Activated CD4-positive, CD25-positive, alpha-beta regulatory T cell treated with anti-CD3 and anti-CD28 coated beads, Interleukin-2, amount 50 U/mL, for 24 hours (primary cell): ENCODE results near the gene DHH.

Experiments
- ATAC-seq, 2 donors: fragments of 150-1000 bp; cut with Tn5 transposase; one replicate each; pipeline ENCODE4 v1.10.0; 2021; ENCODE audit warnings: mild to moderate bottlenecking in 1 of 2, moderate library complexity in 1 of 2

Gene DHH

DNA sequence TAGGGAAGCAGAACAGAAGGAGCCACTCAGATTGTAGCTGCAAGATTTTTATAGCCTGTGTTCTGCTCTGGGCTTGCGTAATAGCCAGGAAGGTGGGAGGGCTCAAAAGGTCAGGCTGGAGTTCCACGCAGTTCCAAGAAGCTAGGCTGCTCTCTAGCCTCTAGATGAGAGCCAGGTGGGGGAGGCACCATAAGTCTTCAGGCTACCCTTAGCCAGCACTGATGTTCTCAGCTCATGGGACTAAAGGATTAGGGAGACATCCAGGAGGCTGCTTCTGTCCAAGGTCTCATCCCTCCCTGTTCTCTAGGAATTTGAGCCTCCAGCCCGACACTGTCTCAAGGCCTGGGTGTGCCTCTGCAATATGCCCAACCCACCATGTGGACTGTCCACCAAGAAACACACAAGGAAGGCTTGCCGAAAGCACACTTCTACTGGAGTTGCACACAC is 14.4 kb upstream of the DHH start:
- ATAC-seq = no peak

DNA sequence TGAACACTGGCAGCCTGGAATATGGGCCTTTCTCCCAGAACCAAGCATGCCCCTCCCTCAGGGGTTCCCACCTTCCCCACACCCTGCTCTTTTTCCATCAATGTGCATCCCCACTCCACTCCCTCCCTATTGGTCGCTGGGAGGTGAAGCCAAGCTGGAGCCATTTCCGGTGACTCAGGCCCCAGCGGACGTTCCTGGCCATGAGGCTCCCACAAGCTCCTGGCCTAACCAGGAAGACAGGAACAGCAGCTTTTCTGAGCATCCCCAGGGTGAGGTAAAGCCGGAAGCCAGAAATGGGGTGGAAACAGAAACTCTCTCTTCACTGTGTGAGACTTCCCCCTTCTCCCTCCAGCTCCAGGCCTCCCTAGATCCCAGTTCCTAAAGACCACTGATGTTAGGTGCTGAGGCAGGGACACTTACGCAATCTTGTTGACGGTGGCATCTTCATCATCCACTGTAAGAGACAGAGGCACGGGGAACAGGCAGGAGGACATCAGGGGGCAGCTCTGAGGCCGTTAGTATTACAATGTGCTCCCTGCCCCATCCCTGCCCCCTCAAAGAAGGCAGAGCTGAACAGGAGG is 11.0 kb upstream of the DHH start:
- ATAC-seq = no peak

DNA sequence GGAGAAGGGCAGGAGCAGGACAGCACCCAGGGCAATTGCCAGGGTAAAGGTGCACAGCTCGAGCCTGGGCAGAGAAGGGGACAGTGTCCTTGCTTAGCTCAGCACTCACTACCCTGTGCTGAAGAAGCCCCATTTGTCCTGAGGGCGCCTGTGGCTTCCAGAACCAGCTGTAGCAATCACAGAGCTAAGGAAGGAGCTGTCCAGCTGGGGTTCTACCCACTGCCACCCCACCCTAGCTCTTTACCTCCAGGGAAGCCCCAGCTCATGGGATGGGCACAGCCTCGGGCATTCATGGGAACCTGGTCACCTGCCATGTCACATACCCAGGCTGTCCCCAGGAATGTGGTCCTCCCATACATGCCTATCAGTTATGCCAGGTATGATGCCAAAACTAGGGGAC is 10.2 kb upstream of the DHH start:
- no peak for ATAC-seq

DNA sequence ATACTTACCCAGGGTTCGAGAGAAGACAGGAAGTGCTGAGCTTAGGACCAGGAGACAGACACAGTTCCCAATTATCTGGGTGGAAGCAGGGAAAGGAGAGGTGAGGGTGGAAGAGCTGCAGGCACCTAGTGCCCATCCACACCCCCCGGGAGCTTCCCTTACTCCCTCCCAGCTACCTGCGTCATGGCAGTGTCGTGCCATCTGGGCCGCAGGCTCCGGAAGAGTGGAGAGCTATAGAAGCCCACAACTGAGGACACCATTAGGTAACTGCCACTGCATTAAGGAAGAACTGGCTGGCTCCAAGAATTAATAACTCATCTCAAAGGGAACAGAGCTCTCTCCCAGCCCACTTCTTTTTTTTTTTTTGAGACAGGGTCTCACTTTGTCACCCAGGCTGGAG is 5.8 kb upstream of the DHH start:
- no peak for ATAC-seq

DNA sequence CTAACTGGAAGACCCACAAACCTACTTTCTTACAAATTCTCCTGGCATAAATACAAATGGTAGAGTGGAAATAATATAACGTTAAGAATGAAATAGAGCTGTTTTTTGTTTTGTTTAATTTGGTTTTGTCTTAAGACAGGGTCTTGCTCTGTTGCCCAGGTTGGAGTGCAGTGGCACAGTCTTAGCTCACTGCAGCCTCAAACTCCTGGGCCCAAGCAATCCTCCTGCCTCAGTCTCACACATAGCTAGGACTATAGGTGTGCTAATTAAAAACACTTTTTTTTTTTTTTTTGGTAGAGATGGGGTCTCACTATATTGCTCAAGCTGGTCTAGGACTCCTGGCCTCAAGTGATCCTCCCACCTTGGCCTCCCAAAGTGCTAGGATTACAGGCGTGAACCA is 4.1 kb upstream of the DHH start:
- ATAC-seq = no peak

DNA sequence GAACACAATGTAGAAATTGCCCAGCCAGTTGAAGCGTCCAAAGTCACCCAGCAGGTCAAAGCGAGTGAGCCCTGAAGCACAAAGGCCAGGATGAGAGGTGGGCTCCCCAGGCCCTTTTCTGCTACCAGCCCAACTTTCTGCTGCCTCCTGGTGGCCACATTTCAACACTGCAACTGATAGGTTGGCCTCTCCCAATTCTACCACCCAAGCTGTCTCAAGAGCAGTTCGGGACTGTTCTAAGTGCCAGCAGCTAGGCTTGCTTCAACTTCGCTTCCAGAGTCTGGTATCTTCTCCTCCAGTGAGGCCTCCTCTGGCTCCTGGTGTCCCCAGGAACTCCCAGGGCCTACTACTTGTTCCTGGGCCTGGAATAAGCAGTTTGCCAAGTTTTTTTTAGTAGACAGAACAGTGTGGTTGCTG is 3.4 kb upstream of the DHH start:
- ATAC-seq = peak; percentile 28 to 46

DNA sequence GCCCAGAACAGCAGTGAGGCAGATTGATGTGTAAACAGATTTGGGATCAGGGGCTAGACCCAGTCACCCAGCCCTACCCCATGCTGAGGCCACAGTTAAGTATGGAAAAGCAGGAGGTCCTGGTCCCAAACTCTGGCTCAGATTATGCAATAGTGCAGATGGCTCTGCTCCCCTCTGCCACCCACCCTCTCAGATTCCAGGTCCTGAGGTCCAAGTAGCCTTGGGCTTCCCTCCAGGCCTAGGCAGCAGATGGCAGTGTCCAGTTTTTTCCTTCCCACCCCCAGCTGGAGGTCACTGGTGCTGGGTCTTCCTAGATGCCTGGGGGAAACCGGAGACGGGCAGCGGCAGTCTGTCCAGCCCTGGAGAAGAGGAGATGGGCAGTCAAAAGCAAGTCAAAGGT is 2.8 kb upstream of the DHH start:
- ATAC-seq = no peak

DNA sequence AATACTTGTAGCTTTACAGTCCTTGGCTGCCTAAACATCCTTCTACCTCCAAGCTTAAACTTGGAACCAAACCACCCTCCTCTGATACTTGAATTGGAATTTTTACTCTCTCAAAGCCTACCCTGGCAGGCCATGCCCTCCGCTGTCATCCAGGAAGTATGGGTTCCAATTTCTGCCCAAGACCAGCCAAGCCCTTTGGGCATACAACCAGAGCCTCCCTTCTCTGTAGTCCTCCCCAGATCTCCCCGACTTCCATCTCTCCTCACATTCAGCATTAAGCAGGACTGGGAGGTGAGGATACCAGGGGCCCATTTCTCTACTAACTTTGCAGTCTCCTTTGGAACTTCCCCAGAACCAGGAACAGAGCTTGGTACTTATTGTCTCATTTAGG is 369 bp upstream of the DHH start:
- ATAC-seq = no peak

DNA sequence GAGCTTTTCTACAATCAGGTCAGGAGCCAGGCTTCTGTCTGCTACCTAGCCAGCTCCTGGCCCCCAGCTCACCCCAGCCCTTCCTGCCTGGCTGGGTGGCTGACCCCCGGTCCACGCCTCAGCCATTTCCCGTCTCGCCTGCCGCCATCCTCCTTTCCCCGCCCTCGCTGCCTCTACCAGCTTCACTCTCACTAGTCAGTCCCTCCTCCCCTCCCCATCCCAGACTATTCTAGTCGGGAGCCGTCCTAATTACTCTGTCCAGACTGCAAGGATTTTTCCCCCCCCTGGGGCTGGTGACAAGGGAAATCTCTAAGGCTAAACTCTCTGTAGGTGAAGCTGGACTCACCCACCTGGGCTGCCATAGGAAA is 825 bp downstream of the DHH start:
- no peak for ATAC-seq

DNA sequence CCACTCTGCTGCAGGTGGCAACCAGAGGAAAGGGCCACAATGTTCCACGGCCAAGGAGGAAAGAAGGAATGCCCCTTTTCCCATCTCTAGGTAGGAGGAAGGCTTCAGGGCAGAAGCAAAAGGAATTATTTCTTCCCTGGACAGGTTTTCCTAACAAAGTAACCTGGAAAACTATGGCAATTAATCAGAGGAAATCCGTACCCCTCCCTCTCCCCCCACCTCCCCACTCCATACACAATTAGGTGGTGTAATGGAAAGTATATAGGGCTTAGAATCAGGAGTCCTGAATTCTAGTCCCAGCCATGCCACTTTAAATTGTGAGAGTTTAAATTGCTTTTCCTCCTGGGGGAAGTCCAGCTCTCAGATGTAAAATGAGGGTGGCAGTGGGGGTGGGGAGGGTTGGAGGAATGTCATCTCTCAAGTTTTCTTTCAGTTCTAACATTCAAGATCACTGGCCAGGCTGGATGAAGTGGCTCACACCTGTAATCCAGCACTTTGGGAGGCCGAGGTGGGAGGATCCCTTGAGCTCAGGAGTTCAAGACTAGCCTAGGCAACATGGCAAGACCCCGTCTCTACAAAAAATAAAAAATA is 1.7 kb downstream of the DHH start:
- no peak for ATAC-seq

DNA sequence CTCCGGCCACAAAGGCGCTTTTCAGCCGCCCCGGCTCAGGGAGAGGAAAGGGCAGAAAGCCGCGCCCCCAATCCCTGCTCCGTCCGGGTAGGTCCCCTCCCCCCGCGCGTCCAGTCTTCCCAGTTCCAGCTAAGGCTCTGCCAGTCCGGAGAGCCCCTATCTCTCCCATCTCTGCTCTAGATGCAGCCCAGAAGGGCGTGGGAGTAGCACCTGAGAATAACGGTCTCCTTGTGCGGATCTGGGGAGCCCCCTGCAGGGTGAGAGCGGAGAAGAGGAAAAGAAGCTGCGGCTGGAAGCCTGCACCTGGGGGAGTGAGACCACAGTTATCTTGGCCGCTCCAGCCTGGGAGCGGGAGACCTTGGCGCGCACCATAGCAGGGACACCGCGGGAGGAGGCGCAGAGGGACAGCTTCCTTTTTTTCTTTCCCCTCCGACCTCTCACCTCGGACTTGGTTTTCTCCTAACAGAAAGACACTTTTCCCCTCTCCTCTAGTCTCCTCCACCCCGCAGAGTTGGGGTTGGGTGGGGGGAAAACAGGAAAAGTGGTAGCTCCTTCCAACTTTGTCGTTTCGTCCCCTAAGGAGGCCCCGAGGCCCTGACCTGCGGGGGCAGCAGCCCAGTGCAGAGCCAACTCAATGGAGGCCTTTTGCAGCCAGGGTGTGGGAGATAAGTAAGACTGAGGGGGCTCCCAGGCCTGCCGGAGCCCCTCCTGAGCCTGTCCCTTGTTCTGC is 2.4 kb downstream of the DHH start:
- ATAC-seq = peak; percentile 38 to 48

DNA sequence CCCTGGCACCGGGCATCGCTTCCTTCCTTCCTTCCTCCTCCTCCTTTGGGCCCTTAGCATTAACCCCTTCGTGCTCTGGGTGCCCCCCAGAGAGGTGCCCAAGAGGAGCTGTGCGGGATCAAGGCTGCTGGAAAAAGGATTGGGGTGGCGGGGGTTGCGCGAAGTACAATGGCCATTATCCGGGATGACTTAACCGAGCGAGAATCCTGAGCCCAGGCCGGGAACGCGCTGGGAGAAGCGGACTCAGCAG is 2.8 kb downstream of the DHH start:
- ATAC-seq = no peak

DNA sequence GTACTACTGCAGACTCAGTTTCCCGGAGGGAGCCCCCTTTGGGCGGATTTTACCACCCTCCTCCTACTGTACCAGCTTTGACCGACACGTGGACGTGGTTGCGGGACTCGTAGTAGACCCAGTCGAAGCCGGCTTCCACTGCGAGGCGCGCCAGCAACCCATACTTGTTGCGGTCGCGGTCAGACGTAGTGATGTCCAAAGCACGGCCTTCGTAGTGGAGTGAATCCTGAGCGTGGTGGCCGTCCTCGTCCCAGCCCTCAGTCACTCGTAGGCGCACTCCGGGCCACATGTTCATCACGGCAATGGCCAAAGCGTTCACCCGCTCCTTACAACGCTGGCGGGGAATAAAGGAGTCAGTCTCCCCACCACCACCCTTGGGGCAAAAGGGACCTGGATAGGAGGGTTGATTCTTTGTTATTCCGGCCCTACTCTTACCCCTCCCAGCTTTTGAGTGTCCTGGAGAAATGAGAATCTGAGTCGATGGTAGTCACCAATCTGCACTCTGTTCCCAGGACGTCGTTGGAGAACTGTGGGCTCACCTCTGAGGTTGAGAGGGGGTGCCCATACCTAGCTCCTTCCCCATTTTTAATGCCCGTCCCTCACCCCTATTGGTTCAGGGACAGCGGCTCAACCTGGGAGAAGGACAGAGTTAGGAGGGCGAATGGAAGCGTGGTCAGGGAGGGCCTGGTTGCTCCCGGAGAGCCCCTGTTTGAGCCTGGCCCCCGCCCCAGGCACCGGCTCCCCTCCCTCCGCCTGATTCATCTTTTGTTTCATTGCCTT is 3.4 kb downstream of the DHH start:
- ATAC-seq = no peak

DNA sequence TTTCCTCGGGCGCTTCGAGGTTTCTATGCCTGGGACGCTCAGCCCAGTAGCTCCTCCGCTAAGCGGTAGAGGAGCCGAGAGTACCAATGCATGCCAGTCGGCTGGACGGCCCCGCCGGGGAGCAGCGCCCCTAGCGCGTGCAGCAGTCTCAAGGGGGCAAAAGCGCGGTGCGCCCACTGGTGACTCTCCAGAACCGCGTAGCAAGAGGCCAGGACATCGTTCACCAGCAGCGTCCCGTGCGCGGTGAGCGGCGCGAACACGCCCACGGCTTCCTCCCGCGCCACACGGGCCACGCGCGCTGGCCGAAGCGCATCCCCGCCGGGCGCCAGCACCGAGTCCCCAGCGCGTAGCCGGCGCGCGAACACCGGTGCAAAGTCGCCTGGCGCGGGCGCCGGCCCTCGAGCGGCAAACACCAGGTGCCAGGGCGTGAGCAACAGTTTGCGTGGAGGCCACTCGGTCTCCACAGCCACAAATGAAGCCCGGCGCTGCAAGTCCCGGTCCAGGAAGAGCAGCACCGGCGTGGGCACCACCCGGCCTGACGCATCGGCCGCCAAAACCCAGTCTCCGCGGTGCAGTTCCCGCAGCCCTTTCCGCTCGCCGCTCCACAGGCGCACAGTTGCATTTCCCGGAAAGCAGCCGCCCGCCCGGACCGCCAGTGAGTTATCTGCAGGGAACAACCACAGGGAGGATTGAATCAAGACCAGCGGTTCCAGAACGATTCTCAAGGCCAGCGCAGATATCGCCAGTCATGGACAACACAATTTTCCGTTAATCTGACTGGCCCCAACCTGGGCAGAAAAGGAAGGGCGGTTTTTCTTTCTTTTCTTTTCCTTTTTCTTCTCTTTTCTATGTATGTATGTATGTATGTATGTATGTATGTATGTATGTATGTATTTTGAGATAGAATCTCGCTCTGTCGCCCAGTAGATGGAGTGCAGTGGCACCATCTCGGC is 4.5 kb downstream of the DHH start:
- ATAC-seq = no peak

DNA sequence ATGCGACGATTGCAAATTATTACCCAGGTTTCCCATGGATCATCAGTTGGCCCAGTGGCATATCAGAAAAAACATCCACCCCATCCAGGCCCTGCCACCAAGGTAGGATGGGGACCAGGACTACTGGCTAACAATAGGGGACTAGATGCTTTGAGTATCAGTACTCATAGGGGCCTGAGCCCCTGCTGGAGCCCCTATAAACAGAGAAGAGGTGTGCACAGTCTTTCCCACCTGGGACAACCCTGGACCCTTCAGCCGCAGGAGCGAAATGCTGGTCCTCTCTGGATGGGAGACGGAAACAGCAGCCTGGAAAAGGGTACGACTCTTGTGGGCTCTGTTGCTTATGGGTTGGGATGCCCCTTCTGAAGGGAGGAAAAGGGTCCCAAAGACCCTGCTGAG is 5.7 kb downstream of the DHH start:
- ATAC-seq = no peak

DNA sequence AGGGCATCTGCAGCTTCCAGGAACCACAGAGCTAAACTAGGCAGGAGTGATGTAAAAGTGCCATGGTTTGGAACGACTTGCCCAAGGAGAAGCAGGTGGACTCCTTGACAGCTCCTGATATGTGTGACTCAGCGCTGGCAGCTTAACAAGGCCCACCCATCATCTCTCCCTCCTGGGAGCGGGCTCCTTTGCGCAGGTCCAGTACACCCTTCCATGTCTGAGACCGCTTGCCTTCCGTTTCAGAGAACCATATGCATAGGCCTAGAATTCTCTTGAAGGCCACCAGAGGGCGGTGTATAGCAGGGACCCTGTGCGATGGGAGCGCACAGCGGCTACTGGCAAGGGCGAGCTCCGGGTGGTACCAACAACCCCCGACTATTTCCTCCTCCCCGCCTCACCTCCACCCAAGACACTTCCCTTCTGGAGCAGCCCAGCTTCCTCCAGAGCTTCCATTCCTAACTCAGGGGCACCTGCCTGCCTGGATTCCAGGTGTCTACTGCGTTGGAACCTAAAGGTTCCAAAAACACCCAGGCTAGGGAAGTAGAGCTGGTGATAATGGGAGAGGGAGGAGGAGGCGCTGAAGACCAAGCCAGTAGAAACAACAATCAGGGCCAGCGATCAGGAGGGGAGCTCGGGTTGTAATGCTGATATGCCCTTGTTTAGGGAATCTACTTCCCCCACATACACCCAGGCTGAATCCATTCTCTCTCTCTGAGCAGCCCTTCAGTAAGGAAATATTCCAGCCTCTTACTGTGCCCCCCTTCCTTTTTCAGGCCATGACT is 6.3 kb downstream of the DHH start:
- ATAC-seq = peak; percentile 86 to 88

DNA sequence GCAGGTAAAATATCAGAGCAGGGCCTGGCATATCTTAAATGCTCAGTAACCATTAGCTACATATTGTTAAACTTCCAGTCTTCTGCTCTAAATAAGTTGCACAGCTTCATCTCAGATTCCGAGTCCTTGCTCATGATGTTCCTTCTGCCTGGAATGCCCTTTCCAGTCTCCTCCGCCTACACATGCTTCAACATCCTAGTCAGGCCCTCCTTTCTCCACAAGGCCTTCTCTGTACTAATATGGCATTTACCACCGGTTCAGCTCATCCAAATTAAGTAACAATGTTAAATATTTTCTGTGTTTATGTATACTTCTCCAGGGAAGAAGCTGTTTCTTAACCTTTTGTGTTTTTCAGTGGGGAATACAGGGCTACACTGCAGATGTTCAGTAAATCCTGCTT is 8.5 kb downstream of the DHH start:
- ATAC-seq = no peak

DNA sequence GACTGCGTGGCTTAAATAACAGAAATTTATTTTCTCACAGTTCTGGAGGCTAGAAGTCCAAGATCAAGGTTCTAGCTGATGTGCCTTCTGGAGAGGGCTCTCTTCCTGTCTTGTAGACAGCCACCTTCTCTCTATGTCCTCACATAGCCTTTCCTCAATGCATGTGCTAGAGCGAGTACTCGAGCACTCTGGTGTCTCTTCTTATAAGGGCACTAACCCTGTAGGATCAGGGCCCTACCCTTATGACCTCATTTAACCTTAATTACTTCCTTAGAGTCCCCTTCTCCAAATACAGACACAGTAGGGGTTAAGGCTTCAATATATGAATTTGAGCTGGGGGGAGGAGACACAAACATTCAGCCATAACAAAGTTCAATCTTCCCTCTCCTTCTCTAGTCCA is 10.2 kb downstream of the DHH start:
- ATAC-seq = no peak

DNA sequence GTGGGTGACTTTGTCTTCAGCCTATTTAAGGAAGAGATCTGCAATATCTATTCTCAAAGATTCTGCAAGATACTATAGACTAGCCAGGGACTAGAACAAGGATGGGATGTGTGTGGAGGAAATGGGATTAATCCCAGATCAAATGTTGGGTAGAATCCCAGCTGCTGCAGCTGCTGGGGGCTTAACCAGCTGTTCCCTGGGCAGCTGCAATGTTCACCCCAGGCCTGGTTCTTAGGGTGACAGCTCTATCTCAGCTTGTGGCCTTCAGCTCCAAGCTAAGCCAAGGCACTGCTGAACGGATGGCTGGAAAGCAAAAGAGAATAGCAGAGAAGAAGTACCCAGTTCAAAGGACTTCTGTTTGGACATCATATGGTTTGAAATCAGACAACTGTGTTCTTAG is 14.8 kb downstream of the DHH start:
- ATAC-seq = no peak

DNA sequence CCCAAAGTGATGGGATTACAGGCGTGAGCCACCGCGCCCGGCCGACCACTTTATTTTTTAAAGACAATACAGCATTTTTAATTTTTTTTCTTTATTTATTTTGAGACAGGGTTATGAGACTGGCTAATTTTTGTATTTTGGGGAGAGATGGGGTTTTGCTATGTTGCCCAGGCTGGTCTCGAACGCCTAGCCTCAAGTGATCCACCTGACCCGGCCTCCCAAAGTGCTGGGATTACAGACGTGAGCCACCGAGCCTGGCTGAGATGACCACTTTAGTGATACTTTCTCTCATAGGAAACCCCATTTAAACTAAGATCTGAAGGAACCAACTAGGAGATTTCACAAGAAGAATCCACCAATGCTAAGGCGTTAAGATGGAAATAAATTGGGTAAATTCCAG is 23.6 kb downstream of the DHH start:
- ATAC-seq = no peak

DNA sequence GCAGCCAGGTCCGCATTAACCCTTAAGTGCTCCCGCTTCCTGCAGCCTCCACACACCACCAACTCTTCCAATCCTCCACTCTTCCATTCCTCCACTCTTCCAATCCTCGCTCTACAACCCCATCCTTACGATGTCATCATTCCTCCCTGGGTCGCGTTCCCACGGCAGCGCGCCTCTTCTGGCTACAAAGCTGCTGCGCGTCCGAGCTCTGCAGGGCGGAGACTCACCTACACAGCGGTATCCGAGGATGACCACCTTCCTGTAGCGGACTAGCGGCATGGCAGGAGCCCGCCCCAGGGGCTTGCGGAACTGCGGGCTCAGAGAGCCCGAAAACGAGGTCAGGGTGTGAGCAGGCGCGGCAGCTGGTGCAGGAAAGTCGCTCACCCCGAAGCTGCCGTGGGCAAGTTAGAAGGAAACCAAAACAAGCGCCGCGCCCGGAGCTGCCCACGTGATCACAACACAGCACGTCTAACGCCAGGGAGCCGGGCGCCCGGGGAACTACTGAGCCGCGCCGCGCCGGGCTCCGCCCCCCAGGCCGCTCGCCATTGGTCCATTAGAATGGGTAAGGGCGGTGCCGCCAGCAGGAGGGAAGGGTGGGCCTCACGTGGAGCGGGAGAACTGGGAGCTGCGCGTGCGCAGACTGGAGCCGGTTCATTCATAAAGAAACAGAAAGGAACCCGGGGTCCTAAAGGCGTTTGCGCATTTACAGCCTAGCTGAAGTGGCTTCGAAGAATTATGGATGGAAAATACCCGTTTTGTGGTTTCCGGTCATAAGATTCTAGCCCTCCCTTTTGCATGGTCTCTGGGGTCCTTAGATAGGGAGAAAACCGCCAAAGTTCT is 24.9 kb downstream of the DHH start, which contains the start of gene RHEBL1:
Gene RHEBL1 (minus strand): TSS at position 473 of the 840 bp plus-strand sequence. CDS start 194 bp downstream, at position 279.
- peak; percentile 100 for ATAC-seq
